HEK293 (cell line): ENCODE results near the gene COL6A2.

Experiments
- CTCF ChIP-seq: fragments of 450-650 bp; formaldehyde crosslinking; IDR thresholded peaks from 2 replicates; pipeline ENCODE4 v1.5.1; 2016; ENCODE audit warnings: missing biosample characterization, missing genetic modification characterization
- GLIS2 ChIP-seq: fragments of 450-650 bp; formaldehyde crosslinking; IDR thresholded peaks from 2 replicates; pipeline ENCODE4 v1.5.1; 2016; ENCODE audit warnings: missing biosample characterization, missing genetic modification characterization
- KLF16 ChIP-seq: fragments of 450-650 bp; formaldehyde crosslinking; IDR thresholded peaks from 2 replicates; pipeline ENCODE4 v1.5.1; 2017; ENCODE audit warnings: missing biosample characterization, missing genetic modification characterization
- PRDM10 ChIP-seq: fragments of 450-650 bp; formaldehyde crosslinking; IDR thresholded peaks from 2 replicates; pipeline ENCODE4 v1.5.1; 2016; ENCODE audit warnings: missing biosample characterization, missing genetic modification characterization
- ZNF10 ChIP-seq: fragments of 450-650 bp; formaldehyde crosslinking; IDR thresholded peaks from 2 replicates; pipeline ENCODE4 v1.5.1; 2017; ENCODE audit warnings: missing biosample characterization, missing genetic modification characterization
- ZNF121 ChIP-seq: fragments of 450-650 bp; formaldehyde crosslinking; IDR thresholded peaks from 2 replicates; pipeline ENCODE4 v1.5.1; 2016; ENCODE audit warnings: missing biosample characterization, missing genetic modification characterization
- ZNF138 ChIP-seq: fragments of 450-650 bp; formaldehyde crosslinking; IDR thresholded peaks from 2 replicates; pipeline ENCODE4 v1.5.1; 2016; ENCODE audit warnings: missing biosample characterization, missing genetic modification characterization, borderline replicate concordance
- ZNF280D ChIP-seq: fragments of 450-650 bp; formaldehyde crosslinking; IDR thresholded peaks from 2 replicates; pipeline ENCODE4 v1.5.1; 2016; ENCODE audit warnings: missing biosample characterization, missing genetic modification characterization
- ZNF530 ChIP-seq: fragments of 450-650 bp; formaldehyde crosslinking; IDR thresholded peaks from 2 replicates; pipeline ENCODE4 v1.5.1; 2016; ENCODE audit warnings: low read depth, missing biosample characterization, missing genetic modification characterization
- ZNF555 ChIP-seq: fragments of 450-650 bp; formaldehyde crosslinking; conservative IDR thresholded peaks from 2 replicates; pipeline ENCODE4 v1.5.1; 2017; ENCODE audit warnings: missing biosample characterization, mild to moderate bottlenecking, missing genetic modification characterization, inconsistent platforms
- ZNF692 ChIP-seq: fragments of 450-650 bp; formaldehyde crosslinking; IDR thresholded peaks from 2 replicates; pipeline ENCODE4 v1.5.1; 2016; ENCODE audit warnings: missing biosample characterization, missing genetic modification characterization

GRCh38 chr21:46161633-46162592 lies 64.0 kb downstream of the COL6A2 start:
- TF ChIP-seq GLIS2 (tag by site-specific recombination) = no peak
- no peak for TF ChIP-seq ZNF555 (tag by site-specific recombination)
- no peak for TF ChIP-seq ZNF121 (tag by site-specific recombination)
- TF ChIP-seq ZNF280D (tag by site-specific recombination) = no peak
- no peak for TF ChIP-seq CTCF
- TF ChIP-seq ZNF138 = no peak
- no peak for TF ChIP-seq ZNF530 (tag by site-specific recombination)
- no peak for TF ChIP-seq ZNF692 (tag by site-specific recombination)
- TF ChIP-seq KLF16 = no peak
- no peak for TF ChIP-seq ZNF10 (tag by site-specific recombination)
- no peak for TF ChIP-seq PRDM10 (tag by site-specific recombination)
